Activated gamma-delta T cell treated with anti-CD3 and anti-CD28 coated beads, Interleukin-2, amount 50 U/mL, for 16 hours (primary cell): ENCODE results near the gene PRSS57.
A peak's percentile ranks its signal among the peaks of the same experiment; 100 is the strongest.

ENCODE experiments used
- DNase-seq: peaks from one replicate; pipeline ENCODE4 v3.0.0-alpha.2; 2020; ENCODE audit warnings: low read depth

The PRSS57 gene

DNA sequence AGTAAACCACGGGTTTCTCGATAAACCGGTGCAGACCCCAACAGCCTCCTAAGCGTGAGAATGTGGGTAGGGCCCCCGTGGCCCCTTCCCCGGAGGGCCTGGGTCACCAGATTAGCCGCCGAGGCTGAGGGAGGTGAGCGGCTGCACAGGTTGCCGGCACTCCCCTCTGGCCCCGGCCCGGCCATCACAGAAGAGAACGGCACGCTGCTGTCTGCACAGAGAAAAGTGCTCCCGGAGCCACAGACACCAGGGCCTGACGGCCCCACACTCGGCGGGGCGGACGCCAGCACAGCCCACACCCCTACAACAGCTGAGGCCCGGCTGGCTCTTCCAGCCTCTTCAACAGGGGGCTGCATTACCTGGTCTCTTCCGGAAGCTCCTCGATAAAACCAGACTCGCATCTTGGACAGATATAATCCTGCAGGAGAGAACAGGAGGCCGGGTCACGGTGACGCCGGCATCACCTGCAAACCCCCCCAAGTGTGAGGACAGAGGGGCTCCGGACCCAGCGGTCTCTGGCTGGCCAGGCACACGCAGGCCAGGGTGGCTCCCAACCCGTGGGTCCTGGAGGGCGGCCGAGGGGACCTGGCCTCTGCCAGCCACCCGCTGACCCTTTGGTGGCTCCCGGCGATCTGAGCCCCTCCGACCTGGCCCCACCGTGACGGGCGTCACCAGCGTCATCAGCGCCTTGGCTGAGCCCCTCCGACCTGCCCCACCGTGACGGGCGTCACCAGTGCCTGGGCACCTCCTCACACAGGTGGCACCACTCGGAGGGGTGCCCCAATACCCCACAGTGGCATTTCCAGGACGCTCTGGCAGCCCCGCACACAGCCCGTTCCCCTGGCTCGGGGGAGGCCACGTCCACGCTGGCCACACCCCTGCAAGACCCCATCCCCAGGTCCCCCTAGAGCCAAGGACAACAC, 42.5 kb downstream of the PRSS57 start:
- DNase-seq: no peak

DNA sequence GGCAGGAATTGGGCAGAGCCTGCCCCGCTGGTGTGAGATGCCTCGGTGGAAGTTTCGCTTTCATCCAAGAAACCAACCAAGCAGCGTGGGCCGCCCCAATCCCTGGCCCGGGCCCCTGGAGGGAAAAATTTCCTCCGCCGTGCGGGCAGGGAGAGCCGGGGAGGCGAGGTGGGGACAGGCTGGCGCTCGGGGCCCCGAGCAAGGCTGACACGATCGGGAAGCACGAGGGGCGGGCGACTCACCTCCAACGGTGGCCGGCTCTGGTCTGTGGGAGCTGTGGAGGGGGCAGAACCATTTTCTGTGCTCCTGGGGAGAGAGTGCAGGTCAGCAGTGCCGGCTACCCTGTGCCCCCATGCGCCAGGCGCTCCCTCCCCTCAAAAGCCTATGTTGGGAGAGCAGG, 43.3 kb downstream of the PRSS57 start:
- no peak for DNase-seq

DNA sequence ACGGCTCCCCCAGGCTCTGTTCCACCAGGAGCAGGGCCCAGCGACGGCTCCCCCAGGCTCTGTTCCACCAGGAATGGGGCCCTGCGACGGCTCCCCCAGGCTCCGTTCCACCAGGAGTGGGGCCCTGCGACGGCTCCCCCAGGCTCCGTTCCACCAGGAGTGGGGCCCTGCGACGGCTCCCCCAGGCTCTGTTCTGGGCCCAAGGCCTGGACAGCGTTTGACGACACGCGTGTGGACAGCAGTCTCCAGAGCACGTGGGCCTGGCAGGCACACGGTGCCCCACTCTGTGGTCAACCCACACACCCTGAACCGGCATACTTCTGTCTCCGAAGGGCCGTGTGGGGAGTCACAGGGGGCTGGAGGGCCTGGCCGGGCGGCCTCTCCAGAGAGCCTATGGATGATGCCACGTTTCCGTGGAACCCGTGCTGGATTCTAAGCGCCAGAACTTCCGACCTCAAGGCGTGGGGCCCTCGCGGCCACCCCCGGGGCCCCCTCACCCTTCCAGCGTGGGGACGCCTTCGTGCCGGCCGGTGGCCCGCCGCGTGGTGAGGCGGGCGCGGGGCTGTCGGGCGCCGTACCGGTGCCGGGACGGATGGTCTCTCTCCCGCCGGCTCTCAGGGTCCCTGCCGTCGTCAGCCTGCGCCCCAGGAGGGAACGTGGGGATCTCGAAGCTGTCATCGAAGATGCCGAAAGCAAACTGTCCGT, 44.0 kb downstream of the PRSS57 start:
- DNase-seq: no peak

DNA sequence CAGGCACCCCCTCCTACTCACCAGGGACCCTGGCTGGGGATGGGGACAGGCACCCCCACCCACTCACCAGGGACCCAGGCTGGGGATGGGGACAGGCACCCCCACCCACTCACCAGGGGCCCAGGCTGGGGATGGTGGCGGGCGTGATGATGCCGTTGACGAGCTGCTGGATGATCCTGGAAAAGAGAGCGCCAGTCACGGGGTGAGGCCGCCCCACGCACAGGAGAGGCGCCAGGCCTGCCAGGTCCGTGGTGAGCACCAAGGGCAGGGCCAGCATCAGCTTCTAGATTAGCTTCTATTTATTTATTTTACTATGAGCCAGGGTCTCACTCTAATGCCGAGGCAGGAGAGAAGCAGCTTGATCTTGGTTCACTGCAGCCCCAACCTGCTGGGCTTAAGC, 45.1 kb downstream of the PRSS57 start:
- no peak for DNase-seq

DNA sequence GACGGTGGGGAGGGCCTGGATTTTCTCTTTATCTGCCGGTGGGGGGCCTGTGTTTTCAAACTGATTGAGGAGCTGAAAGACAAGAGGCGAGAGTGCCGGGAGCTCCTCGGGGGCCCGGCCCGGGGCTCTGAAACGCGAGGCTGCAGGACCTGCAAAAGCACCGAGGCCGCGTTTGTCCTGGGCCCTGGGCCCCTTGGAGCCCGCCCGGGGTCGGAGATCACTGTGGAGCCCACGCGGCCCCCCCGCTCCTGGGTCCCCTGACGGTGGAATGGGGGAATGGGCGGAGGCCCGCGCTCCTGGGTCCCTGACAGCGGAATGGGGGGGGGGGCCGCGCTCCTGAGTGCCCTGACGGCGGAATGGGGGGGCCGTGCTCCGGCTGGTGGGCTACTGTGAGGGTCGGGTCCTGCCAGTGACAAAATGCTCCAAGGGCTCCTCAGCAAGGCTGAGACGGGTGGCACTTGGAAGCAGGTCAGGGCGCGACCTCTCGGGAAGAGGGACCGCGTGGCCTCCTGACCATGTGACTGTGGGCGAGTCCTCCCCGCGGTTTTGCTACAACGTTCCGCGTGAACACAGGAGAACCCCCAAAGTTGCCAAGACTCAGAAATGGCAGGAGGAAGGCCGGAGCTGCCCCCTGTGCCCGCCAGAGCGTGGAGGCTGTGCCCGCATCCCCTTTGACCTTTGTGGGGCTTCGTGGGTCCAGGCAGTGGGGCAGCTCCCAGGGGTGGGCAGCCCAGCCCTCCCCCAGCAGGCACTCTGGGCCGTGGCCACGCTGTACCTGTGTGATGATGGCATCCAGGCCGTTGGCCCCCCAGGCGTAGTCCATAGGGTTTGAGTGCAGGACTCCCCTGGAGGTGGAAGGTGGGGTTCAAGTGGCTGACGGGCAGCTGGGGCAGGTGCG, 46.1 kb downstream of the PRSS57 start:
- no peak for DNase-seq

DNA sequence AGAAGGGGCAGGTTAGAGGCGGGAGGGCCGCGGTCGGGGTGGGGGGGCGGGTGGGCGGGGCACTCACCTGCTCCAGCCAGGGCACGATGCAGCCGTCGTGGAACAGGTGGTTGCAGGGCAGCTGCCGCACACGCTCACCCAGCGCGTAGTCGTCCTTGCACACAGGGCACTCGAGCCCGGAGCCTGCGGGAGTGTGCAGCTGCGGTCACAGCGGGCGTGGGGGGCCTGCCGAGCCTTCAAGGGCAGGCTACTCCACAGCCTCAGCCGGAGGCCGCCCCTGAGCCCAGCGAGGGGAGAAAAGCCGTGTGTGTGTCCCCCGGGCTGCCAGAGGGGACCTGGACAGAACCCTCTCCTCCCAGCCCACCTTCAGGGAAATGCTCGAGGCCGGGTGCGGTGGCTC, 46.9 kb downstream of the PRSS57 start:
- DNase-seq: no peak

DNA sequence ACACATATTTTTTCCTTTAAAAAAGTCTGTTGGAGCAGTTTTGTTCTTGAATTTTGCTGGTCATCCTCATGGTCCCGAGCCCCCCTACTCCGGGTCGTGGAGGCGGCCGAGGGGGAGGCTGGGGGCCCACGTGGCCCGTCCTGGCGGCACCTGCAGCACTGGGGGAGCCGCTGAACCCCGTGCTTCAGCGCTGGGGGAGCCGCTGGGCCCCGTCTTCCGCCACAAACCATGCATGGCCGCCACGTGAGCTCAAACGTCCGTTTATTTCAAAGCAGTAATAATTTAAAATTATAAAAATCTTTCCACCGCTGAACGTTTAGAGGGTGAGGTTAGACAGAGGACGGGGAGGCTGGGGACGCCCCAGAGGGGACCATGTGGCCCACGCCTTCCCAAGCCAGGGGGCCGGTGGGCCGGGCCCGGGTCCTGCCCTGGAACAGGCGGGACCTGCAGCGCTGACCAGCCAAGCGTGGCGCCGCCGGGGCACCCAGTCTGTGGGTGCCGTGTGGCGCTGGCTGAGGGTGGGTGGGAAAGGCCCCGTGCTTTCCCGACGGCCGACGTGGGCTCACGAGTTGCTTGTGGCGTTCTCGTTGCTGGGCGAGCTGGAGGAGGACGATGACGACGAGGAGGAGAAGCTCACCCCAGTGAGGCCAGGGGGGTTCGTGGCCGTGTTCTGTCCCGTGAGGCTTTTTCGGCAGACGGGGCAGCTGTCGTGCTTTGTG, 47.5 kb downstream of the PRSS57 start:
- no peak for DNase-seq

DNA sequence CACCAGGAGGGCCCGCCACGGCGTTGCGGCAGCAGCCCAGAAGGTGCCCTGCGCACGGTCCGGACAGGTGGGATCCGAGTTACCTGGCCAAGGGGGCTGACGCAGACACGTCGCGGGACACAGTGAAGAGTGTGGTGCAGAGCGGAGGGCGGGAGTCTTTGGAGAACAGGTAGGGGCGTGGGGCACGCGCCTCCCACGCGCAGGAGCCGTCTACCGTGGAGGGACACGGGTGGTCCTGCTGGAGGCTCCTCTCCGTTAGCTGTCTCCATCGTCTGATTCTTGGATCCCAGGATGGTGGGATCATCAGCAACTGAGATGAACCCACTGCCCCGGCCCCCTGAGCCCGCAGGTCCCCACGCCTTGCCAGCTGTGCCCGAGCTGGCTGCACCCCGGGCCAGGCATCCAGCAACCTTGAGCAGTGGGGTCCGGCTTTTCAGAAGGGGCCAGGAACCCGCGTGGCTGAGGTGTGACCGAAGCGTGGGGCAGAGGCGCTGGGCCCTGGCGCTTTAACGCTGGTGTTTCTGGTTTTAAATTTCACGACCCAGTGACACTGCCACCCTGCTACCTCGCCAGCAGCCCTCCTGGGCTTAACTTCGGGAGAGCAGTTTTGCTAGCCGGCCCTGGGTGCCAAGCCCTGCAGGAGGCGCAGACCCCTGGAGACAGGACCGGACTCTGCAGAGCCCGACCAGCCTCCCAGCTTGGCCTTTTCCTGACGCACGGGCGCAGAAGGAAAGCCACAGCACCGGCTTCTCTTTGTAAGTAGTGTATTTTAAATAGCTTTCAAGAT, 48.3 kb downstream of the PRSS57 start:
- no peak for DNase-seq

DNA sequence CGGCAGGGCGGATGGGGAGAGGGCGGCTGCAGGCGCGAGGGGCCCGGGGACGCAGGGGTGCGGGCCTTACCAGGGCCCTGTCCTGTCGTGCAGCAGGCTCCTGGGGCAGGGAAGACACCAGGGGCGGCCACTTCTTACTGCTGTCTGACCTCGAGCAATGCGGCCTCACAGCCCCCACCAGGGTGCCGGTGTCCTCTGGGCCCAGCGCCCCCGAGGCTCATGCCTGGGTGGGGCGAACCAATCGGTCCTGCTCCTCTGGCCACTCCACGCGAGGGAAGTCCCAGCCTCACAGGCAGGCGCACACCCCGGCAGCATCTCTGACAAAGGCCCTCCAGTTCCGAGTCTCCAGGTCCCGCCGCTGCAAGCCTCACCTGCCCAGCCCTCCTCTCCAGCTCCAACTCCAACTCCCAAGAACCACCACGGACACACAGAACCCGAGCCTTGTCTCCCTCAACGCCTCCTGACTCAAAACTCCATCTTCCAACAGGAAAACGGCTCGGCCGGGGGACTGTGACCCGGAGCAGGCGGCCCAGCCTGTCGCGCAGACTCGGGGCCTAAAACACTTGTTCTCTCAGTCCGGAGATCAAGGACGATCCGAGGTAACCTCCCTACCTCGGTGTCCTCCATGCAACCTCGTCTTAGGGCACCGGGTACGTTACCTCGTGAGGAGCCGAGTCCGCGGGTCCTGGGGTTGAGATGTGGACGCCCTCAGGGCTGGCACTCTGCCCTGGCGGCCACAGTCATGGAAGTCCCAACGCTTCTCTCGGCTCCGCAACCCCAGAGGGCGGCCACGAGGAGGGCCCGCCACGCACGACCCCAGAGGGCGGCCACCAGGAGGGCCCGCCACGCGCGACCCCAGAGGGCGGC, 49.1 kb downstream of the PRSS57 start:
- DNase-seq: no peak

DNA sequence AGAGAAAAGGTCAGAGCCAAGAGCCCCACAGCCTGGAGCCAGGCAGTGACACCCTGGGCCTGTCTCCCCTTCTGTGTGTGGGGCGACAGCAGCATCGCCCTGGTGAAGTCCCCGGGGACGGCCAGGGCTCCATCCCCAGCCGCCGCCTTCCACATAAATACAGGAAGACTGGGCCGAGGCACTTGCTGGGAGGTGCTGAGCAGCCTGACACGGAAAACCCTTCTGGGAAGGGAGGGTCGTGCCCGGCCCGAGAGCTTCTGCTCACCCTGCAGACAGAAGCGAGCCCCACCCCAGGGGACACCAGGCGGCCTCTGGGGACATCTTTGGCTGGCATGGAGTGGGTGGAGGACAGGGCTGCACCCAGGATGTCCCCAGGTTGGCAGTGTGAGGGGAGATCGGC, 50.5 kb downstream of the PRSS57 start:
- DNase-seq: no peak

DNA sequence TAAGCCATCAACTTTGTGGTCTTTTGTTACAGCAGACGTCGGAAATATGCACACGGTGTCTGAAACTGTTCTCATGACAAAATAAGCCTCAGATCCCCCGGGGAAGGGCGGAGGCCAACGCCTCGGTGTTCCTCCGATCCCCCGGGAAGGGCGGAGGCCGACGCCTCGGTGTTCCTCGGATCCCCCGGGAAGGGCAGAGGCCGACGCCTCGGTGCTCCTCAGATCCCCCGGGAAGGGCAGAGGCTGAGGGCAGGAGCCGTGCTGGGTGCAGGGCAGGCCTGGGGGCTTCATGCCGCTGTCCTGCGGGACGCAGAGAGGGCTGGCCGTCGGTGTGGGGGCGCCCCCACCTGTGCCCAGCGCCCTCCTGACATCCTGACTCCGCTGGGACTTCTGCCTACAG, 50.9 kb downstream of the PRSS57 start:
- DNase-seq: no peak

DNA sequence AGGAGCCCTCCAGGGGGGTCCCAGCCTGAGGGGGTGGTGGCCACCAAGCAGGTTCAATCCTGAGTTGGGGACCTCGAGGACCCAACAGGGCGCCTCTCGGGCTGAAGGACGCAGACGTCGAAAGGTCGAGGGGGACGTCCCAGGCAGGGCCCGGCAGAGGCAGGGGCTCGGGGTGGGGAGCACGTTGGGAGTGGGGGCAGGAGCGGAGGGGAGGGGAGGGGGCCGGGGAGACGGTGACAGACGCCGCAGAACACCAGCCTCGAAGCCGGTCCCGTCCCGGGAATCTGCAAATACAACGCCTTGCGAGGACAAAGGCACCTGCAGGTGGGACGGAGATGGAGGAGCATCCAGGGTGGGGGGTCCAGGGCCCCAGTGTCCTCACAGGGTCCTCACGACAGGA, 51.5 kb downstream of the PRSS57 start:
- DNase-seq: no peak

DNA sequence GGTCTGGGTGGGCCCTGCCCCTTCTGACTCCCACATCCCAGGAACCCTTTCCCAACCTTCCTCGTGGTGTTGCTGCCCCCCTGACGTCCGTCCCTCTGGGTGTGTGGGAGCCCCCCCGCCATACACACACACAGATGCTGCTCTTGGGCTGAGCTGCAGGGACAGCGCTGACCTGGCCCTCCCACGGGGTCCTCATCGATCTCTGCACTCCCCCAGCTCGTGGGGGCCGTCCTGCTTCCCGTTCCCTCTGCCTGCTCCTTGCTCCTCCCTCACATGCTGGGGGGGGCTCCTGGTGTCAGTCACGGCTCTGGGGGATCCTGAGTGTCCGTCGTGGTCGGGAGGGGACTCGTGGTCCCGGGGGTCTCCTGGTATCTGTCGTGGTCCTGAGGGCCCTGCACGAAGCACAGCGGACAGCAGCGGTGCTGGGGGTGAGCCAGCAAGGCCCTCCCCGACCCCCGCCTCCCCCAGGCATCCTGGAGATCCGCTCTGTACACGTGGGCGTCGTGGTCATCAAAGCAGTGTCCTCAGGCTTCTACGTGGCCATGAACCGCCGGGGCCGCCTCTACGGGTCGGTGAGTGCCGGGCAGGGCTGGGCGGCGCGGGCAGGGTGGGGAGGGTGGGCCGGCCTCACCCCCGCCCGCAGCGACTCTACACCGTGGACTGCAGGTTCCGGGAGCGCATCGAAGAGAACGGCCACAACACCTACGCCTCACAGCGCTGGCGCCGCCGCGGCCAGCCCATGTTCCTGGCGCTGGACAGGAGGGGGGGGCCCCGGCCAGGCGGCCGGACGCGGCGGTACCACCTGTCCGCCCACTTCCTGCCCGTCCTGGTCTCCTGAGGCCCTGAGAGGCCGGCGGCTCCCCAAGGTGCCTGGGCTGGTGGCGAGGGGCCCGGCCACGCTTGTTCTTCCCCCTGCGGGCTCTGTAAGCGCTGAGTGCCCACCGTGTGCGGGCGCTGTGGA, 52.2 kb downstream of the PRSS57 start:
- DNase-seq: no peak

DNA sequence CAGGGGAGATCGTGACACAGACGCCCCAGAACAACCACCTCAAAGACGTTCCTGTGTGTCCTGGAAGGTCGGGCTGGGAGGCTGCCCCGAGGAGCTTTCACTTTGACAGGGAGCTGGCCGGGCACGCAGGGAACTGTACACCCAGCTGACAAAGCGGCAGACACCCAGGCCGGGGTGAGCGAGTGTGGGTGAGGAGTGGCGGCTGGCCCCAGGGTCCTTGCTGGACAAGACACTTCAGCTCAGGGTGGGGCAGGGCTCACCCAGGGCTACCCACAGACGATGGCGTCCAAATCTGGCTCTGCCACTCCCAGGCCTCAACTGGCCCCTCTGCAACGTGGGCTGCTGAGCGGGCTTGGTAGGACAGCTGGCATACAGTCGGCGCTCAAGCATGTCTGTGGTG, 53.5 kb downstream of the PRSS57 start:
- DNase-seq: no peak

DNA sequence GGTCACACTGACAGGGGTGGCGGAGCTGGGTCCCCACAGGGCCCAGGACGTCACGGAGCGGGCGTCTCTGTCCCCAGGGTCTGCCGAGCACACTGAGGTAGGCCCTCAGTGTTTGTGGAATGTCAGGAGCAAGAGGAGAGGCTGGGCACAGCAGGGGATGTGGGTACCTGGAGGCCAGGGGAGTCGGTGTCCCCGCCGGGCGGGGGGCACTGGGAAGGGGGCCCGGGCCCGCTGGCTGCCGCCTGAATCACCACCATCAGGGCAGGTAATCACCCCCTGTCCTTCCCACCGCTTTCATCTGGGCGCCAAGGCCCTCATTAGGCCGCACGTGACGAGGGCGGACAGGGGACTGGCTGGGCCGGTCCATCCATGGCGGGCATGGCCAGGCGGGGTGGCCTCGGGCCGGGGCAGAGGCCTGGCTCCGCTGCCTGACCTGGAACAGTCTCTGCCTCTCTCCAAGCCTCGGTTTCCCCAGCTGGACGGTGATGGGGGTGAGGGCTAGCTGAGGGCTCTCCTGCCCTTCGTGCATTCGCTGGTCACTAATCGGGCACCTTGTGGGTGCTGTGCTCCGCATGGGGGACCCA, 54.6 kb downstream of the PRSS57 start:
- DNase-seq: no peak

DNA sequence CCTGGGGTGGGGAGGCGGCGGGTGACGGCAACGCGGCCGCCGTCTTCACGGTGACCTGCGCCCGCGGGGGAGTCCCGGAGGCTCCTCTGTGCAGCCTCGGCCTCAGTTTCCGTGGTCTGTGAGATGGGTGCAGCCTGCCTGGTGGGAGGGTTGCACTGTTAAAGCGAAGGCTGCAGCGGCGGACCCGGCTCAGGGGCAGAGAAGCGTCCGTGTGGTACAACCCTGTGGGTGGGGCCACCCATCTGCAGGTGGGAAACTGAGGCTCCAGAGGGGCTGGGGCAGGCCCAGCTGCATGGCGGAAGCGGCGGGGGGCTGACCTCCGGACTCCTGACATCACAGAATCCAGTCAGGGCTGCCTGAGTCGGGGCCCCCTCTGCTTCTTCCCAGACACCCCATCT, 55.1 kb downstream of the PRSS57 start:
- DNase-seq: no peak

DNA sequence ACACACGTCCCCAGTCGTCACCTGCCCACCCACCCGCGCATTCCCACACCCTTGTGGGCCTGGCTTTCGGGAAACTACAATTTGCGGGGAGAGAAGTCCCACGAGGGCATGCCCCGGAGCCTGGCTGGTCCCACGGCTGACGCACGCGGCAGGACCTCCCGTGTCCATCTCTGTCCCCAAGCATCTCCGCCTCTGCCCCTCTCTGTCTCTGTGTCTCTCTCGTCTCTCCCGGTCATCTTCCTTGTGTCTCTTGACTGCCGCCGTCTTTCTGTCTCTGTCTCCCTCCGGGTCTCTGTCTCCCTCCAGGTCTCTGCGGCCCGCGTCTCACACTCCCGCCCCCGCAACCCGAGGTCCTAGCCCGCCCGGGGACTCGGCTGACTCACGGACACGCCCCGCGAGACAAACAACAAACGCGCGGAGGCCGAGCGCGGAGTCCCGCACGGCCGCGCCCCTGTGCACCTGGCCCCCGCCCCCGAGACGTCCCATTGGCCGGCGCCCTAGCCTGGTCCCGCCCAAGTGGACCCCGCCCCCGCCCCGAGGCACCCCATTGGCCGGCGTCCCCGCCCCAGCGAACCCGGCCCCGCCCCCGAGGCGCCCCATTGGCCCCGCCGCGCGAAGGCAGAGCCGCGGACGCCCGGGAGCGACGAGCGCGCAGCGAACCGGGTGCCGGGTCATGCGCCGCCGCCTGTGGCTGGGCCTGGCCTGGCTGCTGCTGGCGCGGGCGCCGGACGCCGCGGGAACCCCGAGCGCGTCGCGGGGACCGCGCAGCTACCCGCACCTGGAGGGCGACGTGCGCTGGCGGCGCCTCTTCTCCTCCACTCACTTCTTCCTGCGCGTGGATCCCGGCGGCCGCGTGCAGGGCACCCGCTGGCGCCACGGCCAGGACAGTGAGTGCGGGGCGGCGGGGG, 55.7 kb downstream of the PRSS57 start, which contains the start of gene FGF22:
TSS of gene FGF22 (plus strand) at position 627 of the 908 bp plus-strand sequence. CDS start at position 674, 47 bp downstream.
- DNase-seq: peak; percentile 94
